HUES64 (cell line): Measurements from ENCODE around the gene ENTPD3. TPM values are rescaled to one million over a fixed set of nuclear protein-coding genes. Genes with fewer than 3 reads are reported as not detected.

Experiments used
- H3K27ac ChIP-seq: 2 replicates; pipeline ENCODE4 v1.7.0; 2013; ENCODE audit warnings: low read depth, low read length, inconsistent platforms
- H3K27me3 ChIP-seq: 2 replicates; pipeline ENCODE4 v1.6.1; 2013; ENCODE audit warnings: mild to moderate bottlenecking, low read length; ENCODE audit not compliant: insufficient read depth
- H3K36me3 ChIP-seq: 2 replicates; pipeline ENCODE4 v1.6.1; 2013; ENCODE audit warnings: mild to moderate bottlenecking, low read length; ENCODE audit not compliant: insufficient read depth
- H3K4me1 ChIP-seq: 2 replicates; pipeline ENCODE4 v1.6.1; 2013; ENCODE audit warnings: mild to moderate bottlenecking, low read length, moderate library complexity; ENCODE audit not compliant: insufficient read depth
- H3K4me3 ChIP-seq: 2 replicates; pipeline ENCODE4 v1.5.1; 2013; ENCODE audit warnings: mild to moderate bottlenecking, low read length, moderate library complexity
- H3K9ac ChIP-seq: 2 replicates; pipeline ENCODE4 v1.6.1; 2013; ENCODE audit warnings: mild to moderate bottlenecking, low read depth, low read length
- H3K9me3 ChIP-seq: 2 replicates; pipeline ENCODE4 v1.6.1; 2013; ENCODE audit warnings: low read depth, low read length; ENCODE audit not compliant: insufficient read depth
- WGBS: fragments of 150-250, 120-280 bp; methylation state at CpG from one replicate; pipeline ENCODE4 v1.1.7; 2013; ENCODE audit warnings: missing lambda C conversion rate; 5-methylcytosine and 5-hydroxymethylcytosine counted together
- polyA plus RNA-seq, 2 experiments: library from polyadenylated mRNA; stranded (reverse); fragments of 50-300 nt; gene quantifications; one replicate each; pipeline ENCODE4 v1.2.3, GENCODE V29; 2013

ENTPD3 gene
- polyA plus RNA-seq (2013, experiment 1 of 2): 0.25 TPM
- polyA plus RNA-seq (2013, experiment 2 of 2): 0.32 TPM

- H3K4me1 ChIP-seq: peaks cover 6% of the 10 kb centered on the region; the same call in 1 of the 2 replicates
- WGBS: 6% methylated on average over 48 of the region's 49 CpGs
- H3K9me3 ChIP-seq: no peaks in the 10 kb centered on the region
- H3K36me3 ChIP-seq: no peaks in the 10 kb centered on the region
- H3K27me3 ChIP-seq: peaks cover 45% of the 10 kb centered on the region
- H3K4me3 ChIP-seq: peak within 1 kb of the TSS; percentile 71
- H3K27ac ChIP-seq: no peak within 1 kb of the TSS
- H3K9ac ChIP-seq: peak within 1 kb of the TSS; percentile 42; the same call in 1 of the 2 replicates
Observed at GRCh38 chr3:40387001-40387894, at the start of gene ENTPD3. TSS of gene ENTPD3 (plus strand) at chr3:40387184. CDS start at chr3:40388058, 874 bp downstream.

- no peaks in the 10 kb centered on the region for H3K4me1 ChIP-seq
- 79% methylated on average over 1 of the region's 1 CpG for WGBS
- H3K27me3 ChIP-seq: no peaks in the 10 kb centered on the region
- no peaks in the 10 kb centered on the region for H3K36me3 ChIP-seq
- H3K4me3 ChIP-seq: no peak overlapping the region
- H3K27ac ChIP-seq: no peak overlapping the region
- no peaks in the 10 kb centered on the region for H3K9me3 ChIP-seq
- H3K9ac ChIP-seq: no peak overlapping the region
Observed at GRCh38 chr3:40339871-40340270, 47.1 kb upstream of the ENTPD3 start.

GRCh38 chr3:40340541-40341170 is 46.3 kb upstream of the ENTPD3 start:
- 84% methylated on average over 1 of the region's 1 CpG for WGBS
- Histone ChIP-seq H3K27me3 (no peaks in the 10 kb centered on the region), H3K9me3 (no peaks in the 10 kb centered on the region), H3K9ac (no peak overlapping the region), H3K36me3 (no peaks in the 10 kb centered on the region), H3K4me3 (no peak overlapping the region), H3K4me1 (no peaks in the 10 kb centered on the region), H3K27ac (no peak overlapping the region)

GRCh38 chr3:40341671-40342070 is 45.3 kb upstream of the ENTPD3 start:
- H3K4me1 ChIP-seq: no peaks in the 10 kb centered on the region
- no peak overlapping the region for H3K9ac ChIP-seq
- no peaks in the 10 kb centered on the region for H3K36me3 ChIP-seq
- no peak overlapping the region for H3K27ac ChIP-seq
- no peaks in the 10 kb centered on the region for H3K9me3 ChIP-seq
- no peak overlapping the region for H3K4me3 ChIP-seq
- no peaks in the 10 kb centered on the region for H3K27me3 ChIP-seq

- no peaks in the 10 kb centered on the region for H3K4me1 ChIP-seq
- no peaks in the 10 kb centered on the region for H3K36me3 ChIP-seq
- no peak overlapping the region for H3K27ac ChIP-seq
- H3K4me3 ChIP-seq: no peak overlapping the region
- no peak overlapping the region for H3K9ac ChIP-seq
- H3K9me3 ChIP-seq: peaks cover 20% of the 10 kb centered on the region
- no peaks in the 10 kb centered on the region for H3K27me3 ChIP-seq
Observed at GRCh38 chr3:40350529-40350928, 36.5 kb upstream of the ENTPD3 start.

GRCh38 chr3:40355410-40355809 is 31.6 kb upstream of the ENTPD3 start:
- Histone ChIP-seq H3K36me3 (no peaks in the 10 kb centered on the region), H3K9me3 (peaks cover 9% of the 10 kb centered on the region; the same call in 1 of the 2 replicates), H3K27me3 (no peaks in the 10 kb centered on the region), H3K27ac (no peak overlapping the region), H3K4me3 (no peak overlapping the region), H3K4me1 (no peaks in the 10 kb centered on the region), H3K9ac (no peak overlapping the region)
- WGBS: 95% methylated on average over 2 of the region's 2 CpGs

- Histone ChIP-seq H3K4me1 (no peaks in the 10 kb centered on the region), H3K27ac (no peak overlapping the region), H3K4me3 (no peak overlapping the region), H3K27me3 (no peaks in the 10 kb centered on the region), H3K9me3 (no peaks in the 10 kb centered on the region; the same call in 1 of the 2 replicates), H3K9ac (no peak overlapping the region), H3K36me3 (no peaks in the 10 kb centered on the region)
- WGBS: 94% methylated on average over 1 of the region's 1 CpG
Observed at GRCh38 chr3:40358454-40358853, 28.5 kb upstream of the ENTPD3 start.

- no peaks in the 10 kb centered on the region for H3K27me3 ChIP-seq
- no peak overlapping the region for H3K9ac ChIP-seq
- H3K27ac ChIP-seq: no peak overlapping the region
- H3K4me3 ChIP-seq: no peak overlapping the region
- H3K9me3 ChIP-seq: no peaks in the 10 kb centered on the region
- no peaks in the 10 kb centered on the region for H3K4me1 ChIP-seq
- no peaks in the 10 kb centered on the region for H3K36me3 ChIP-seq
- WGBS: 88% methylated on average over 2 of the region's 2 CpGs
Observed at GRCh38 chr3:40363674-40364073, 23.3 kb upstream of the ENTPD3 start.

- Histone ChIP-seq H3K9ac (no peak overlapping the region), H3K27me3 (no peaks in the 10 kb centered on the region), H3K4me3 (no peak overlapping the region), H3K4me1 (no peaks in the 10 kb centered on the region), H3K36me3 (no peaks in the 10 kb centered on the region), H3K9me3 (no peaks in the 10 kb centered on the region), H3K27ac (no peak overlapping the region)
- 86% methylated on average over 2 of the region's 2 CpGs for WGBS
Observed at GRCh38 chr3:40366203-40367162, 20.5 kb upstream of the ENTPD3 start.

GRCh38 chr3:40369716-40370115 is 17.3 kb upstream of the ENTPD3 start:
- WGBS: 96% methylated on average over 1 of the region's 1 CpG

More at GRCh38 chr3:40369716-40370115, 17.3 kb upstream of the ENTPD3 start:
- no peak overlapping the region for H3K9ac ChIP-seq
- H3K27me3 ChIP-seq: no peaks in the 10 kb centered on the region
- no peaks in the 10 kb centered on the region for H3K36me3 ChIP-seq
- no peaks in the 10 kb centered on the region for H3K9me3 ChIP-seq
- H3K4me1 ChIP-seq: no peaks in the 10 kb centered on the region
- H3K4me3 ChIP-seq: no peak overlapping the region
- H3K27ac ChIP-seq: no peak overlapping the region
